ENCODE results near the gene RFPL2. TPM values are rescaled to one million over a fixed set of nuclear protein-coding genes. Genes with fewer than 3 reads are reported as not detected.
"Not testable (repeated sequence)": the region's sequence is repeated elsewhere in the genome, so short reads cannot be mapped to it uniquely, and the experiment has no call there.

The RFPL2 gene
- total RNA-seq, 3 donors from 2014 or later (not counting 1 experiment from before 2014, with no cell fraction given) = 0.14 to 0.34 TPM; not detected in 1

DNA sequence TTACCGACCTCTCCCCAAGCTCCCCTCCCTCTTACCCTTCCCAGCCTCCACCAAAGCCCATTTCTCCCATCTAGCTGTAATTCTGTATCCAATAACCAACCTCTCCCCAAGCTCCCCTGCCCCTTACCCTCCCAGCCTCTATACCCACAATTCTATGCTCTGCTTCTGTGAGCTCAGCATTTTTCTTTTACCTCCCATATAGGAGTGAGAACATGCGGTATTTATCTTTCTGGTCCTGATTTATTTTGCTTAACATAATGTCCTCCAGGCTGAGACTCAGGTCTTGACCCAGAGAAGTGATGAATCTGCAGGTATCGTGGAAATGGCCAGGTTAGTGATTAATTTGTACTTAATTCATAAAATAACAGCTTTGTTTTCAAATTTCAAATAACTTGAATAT is 9.0 kb downstream of the RFPL2 start:
- H3K9me3 Mint-ChIP-seq; H3K4me1 Mint-ChIP-seq; H3K27ac Mint-ChIP-seq; H3K4me3 ChIP-seq (ENCODE audit: low read length); H3K27me3 ChIP-seq (ENCODE audit: control insufficient read depth, insufficient read depth, low read length); H3K4me3 Mint-ChIP-seq; H3K36me3 Mint-ChIP-seq; DNase-seq; H3K36me3 ChIP-seq (ENCODE audit: control insufficient read depth, insufficient read depth, low read length); H3K9me3 ChIP-seq (ENCODE audit: control insufficient read depth, insufficient read depth, low read length); H3K27ac ChIP-seq (ENCODE audit: low read length); H3K4me1 ChIP-seq (ENCODE audit: control insufficient read depth, insufficient read depth, low read length); ATAC-seq; intact Hi-C loops (cut with micrococcal nuclease): not testable (repeated sequence)
- WGBS (ENCODE audit: insufficient coverage) = 85% methylated on average over 2 of the region's 3 CpGs
- H3K27me3 Mint-ChIP-seq (ENCODE audit: low read depth in 2 of 2) = peaks cover 23 to 33% of the 10 kb centered on the region in 2 donors

DNA sequence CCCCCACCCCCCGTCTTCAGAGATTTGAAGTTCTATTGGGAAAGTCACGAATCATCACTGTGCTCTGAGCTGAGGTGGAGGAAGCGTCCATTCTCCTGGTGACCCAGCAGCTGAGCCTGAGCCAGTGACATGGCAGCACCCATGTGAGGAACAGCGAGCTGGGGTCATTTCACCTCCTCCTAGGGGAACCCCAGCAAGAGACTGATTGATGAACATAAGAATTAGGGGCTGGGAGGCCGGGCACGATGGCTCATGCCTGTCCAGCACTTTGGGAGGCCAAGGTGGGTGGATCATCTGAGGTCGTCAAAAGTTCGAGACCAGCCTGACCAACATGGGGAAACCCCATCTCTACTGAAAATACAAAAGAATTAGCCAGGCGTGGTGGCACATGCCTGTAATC is 11.5 kb downstream of the RFPL2 start:
- WGBS (ENCODE audit: insufficient coverage) = 84% methylated on average over 8 of the region's 9 CpGs
- H3K27ac ChIP-seq (ENCODE audit: low read length); DNase-seq; H3K9me3 Mint-ChIP-seq; H3K4me3 ChIP-seq (ENCODE audit: low read length); H3K27ac Mint-ChIP-seq; H3K9me3 ChIP-seq (ENCODE audit: control insufficient read depth, insufficient read depth, low read length); H3K4me3 Mint-ChIP-seq; H3K27me3 ChIP-seq (ENCODE audit: control insufficient read depth, insufficient read depth, low read length); intact Hi-C loops (cut with micrococcal nuclease); H3K4me1 ChIP-seq (ENCODE audit: control insufficient read depth, insufficient read depth, low read length); ATAC-seq; H3K36me3 Mint-ChIP-seq; H3K4me1 Mint-ChIP-seq; H3K36me3 ChIP-seq (ENCODE audit: control insufficient read depth, insufficient read depth, low read length): not testable (repeated sequence)
- peaks cover 13 to 27% of the 10 kb centered on the region in 2 donors for H3K27me3 Mint-ChIP-seq (ENCODE audit: low read depth in 2 of 2)

DNA sequence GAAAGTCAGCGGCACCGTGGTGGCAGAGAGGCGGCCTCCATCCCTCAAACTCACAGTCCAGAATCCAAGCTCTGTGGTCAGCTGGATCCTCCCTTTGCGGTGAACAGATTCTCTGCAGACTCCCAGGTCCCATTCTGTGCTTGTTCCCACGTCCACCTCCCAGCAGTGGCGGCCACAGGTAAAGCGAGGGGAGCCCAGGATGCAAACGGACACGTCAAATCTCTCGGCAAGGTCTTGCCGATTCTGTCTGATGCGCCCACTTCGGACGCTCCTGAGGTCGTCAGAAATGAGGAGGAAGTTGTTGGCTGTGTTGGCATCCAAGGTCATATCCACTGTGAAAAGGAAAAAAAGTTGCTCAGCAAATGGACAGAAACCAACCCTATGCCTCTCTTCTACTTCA is 13.9 kb downstream of the RFPL2 start:
- H3K4me3 Mint-ChIP-seq; H3K4me1 Mint-ChIP-seq; H3K9me3 ChIP-seq (ENCODE audit: control insufficient read depth, insufficient read depth, low read length); H3K4me1 ChIP-seq (ENCODE audit: control insufficient read depth, insufficient read depth, low read length); intact Hi-C loops (cut with micrococcal nuclease); H3K27ac ChIP-seq (ENCODE audit: low read length); H3K9me3 Mint-ChIP-seq; ATAC-seq; H3K36me3 Mint-ChIP-seq; H3K36me3 ChIP-seq (ENCODE audit: control insufficient read depth, insufficient read depth, low read length); H3K27me3 ChIP-seq (ENCODE audit: control insufficient read depth, insufficient read depth, low read length); H3K27ac Mint-ChIP-seq; DNase-seq; H3K4me3 ChIP-seq (ENCODE audit: low read length): not testable (repeated sequence)
- peaks cover 9 to 31% of the 10 kb centered on the region in 2 donors for H3K27me3 Mint-ChIP-seq (ENCODE audit: low read depth in 2 of 2)
- 86% methylated on average over 15 of the region's 15 CpGs for WGBS (ENCODE audit: insufficient coverage)

GRCh38 chr22:32185821-32186220 is 19.1 kb downstream of the RFPL2 start:
- Mint-ChIP-seq H3K9me3 (no peaks in the 10 kb centered on the region), H3K36me3 (no peaks in the 10 kb centered on the region), H3K27me3 (ENCODE audit: low read depth in 2 of 2) (peaks cover 0 to 12% of the 10 kb centered on the region in 2 donors), H3K4me3 (no peak overlapping the region), H3K4me1 (no peaks in the 10 kb centered on the region), H3K27ac (no peak overlapping the region)
- H3K9me3 ChIP-seq (ENCODE audit: control insufficient read depth, insufficient read depth, low read length) = no peaks in the 10 kb centered on the region
- no peak for ATAC-seq
- no peak overlapping the region for H3K27ac ChIP-seq (ENCODE audit: low read length)
- DNase-seq = no peak
- no peaks in the 10 kb centered on the region for H3K4me1 ChIP-seq (ENCODE audit: control insufficient read depth, insufficient read depth, low read length)
- H3K27me3 ChIP-seq (ENCODE audit: control insufficient read depth, insufficient read depth, low read length) = no peaks in the 10 kb centered on the region
- intact Hi-C loops (cut with micrococcal nuclease) = no loop called here
- 94% methylated on average over 3 of the region's 3 CpGs for WGBS (ENCODE audit: insufficient coverage)
- H3K36me3 ChIP-seq (ENCODE audit: control insufficient read depth, insufficient read depth, low read length) = no peaks in the 10 kb centered on the region
- H3K4me3 ChIP-seq (ENCODE audit: low read length) = no peak overlapping the region
- TF ChIP-seq, protein P1, sequence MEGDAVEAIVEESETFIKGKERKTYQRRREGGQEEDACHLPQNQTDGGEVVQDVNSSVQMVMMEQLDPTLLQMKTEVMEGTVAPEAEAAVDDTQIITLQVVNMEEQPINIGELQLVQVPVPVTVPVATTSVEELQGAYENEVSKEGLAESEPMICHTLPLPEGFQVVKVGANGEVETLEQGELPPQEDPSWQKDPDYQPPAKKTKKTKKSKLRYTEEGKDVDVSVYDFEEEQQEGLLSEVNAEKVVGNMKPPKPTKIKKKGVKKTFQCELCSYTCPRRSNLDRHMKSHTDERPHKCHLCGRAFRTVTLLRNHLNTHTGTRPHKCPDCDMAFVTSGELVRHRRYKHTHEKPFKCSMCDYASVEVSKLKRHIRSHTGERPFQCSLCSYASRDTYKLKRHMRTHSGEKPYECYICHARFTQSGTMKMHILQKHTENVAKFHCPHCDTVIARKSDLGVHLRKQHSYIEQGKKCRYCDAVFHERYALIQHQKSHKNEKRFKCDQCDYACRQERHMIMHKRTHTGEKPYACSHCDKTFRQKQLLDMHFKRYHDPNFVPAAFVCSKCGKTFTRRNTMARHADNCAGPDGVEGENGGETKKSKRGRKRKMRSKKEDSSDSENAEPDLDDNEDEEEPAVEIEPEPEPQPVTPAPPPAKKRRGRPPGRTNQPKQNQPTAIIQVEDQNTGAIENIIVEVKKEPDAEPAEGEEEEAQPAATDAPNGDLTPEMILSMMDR (IDR thresholded peaks at IDR 0.05) = no peak

DNA sequence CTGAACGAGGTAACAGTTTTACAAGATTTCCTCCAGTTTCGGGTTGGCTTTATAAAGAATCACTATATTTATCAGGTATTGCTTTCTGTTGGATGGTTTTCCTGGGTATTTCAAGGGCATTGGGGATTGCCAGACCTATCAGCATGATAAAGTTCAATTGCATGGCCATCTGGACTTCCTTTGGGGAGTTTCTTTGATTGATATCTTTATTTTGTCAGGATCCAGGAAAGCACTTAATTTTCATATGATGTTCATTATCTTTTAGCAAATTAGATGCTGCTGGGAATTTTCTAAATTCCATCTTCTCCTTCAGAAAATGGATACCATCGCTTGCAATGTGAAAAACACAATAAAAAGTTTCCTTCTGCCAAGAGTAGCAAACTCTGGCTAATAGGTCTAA is 21.2 kb downstream of the RFPL2 start:
- no peak overlapping the region for H3K4me3 Mint-ChIP-seq
- no peak overlapping the region for H3K27ac ChIP-seq (ENCODE audit: low read length)
- WGBS (ENCODE audit: insufficient coverage) = 68% methylated on average over 2 of the region's 3 CpGs

More for the DNA sequence above, 21.2 kb downstream of the RFPL2 start:
- ATAC-seq (no peak), DNase-seq (no peak)
- Histone ChIP-seq H3K4me1 (ENCODE audit: control insufficient read depth, insufficient read depth, low read length) (no peaks in the 10 kb centered on the region), H3K4me3 (ENCODE audit: low read length) (no peak overlapping the region), H3K27me3 (ENCODE audit: control insufficient read depth, insufficient read depth, low read length) (no peaks in the 10 kb centered on the region), H3K9me3 (ENCODE audit: control insufficient read depth, insufficient read depth, low read length) (no peaks in the 10 kb centered on the region), H3K36me3 (ENCODE audit: control insufficient read depth, insufficient read depth, low read length) (no peaks in the 10 kb centered on the region)
- intact Hi-C loops (cut with micrococcal nuclease) = no loop called here
- no peaks in the 10 kb centered on the region for H3K9me3 Mint-ChIP-seq
- H3K27me3 Mint-ChIP-seq (ENCODE audit: low read depth in 2 of 2) = peaks cover 4 to 11% of the 10 kb centered on the region in 2 donors
- TF ChIP-seq, protein P1 (IDR thresholded peaks at IDR 0.05) = no peak
- no peaks in the 10 kb centered on the region for H3K4me1 Mint-ChIP-seq
- no peak overlapping the region for H3K27ac Mint-ChIP-seq
- no peaks in the 10 kb centered on the region for H3K36me3 Mint-ChIP-seq

Data from natural killer cell (primary cell).